NCI-H1417 treated with DMSO at 0.1 percent for 48 hours (cell line): Measurements from ENCODE around the gene UBFD1.
"Not testable (repeated sequence)": the region's sequence is repeated elsewhere in the genome, so short reads cannot be mapped to it uniquely, and the experiment has no call there.

Experiments used
- DNase-seq: peaks from one replicate; lab custom pipeline; 2025; lab: John Stamatoyannopoulos, UW

Gene UBFD1

GRCh38 chr16:23567602-23568001 is 10.1 kb downstream of the UBFD1 start:
- DNase-seq, result no peak

- no peak for DNase-seq
Observed at GRCh38 chr16:23570992-23571632, 13.6 kb downstream of the UBFD1 start.

GRCh38 chr16:23571895-23572294 is 14.4 kb downstream of the UBFD1 start:
- no peak for DNase-seq

GRCh38 chr16:23572394-23572793 is 14.9 kb downstream of the UBFD1 start:
- DNase-seq, result no peak

- no peak for DNase-seq
Observed at GRCh38 chr16:23573817-23574216, 16.3 kb downstream of the UBFD1 start.

GRCh38 chr16:23575834-23576233 is 18.3 kb downstream of the UBFD1 start:
- DNase-seq, result no peak

- DNase-seq, result no peak
Observed at GRCh38 chr16:23577493-23577892, 20.0 kb downstream of the UBFD1 start.

- no peak for DNase-seq
Observed at GRCh38 chr16:23578101-23578830, 20.7 kb downstream of the UBFD1 start.

- no peak for DNase-seq
Observed at GRCh38 chr16:23579371-23579770, 21.8 kb downstream of the UBFD1 start.

GRCh38 chr16:23580391-23580790 is 22.9 kb downstream of the UBFD1 start:
- no peak for DNase-seq

- DNase-seq, result no peak
Observed at GRCh38 chr16:23581764-23582163, 24.2 kb downstream of the UBFD1 start.

GRCh38 chr16:23583271-23583670 is 25.7 kb downstream of the UBFD1 start:
- DNase-seq, result not testable (repeated sequence)

- DNase-seq, result no peak
Observed at GRCh38 chr16:23584186-23585076, 26.9 kb downstream of the UBFD1 start.

GRCh38 chr16:23587726-23588125 is 30.2 kb downstream of the UBFD1 start:
- DNase-seq, result no peak

GRCh38 chr16:23590181-23590580 is 32.7 kb downstream of the UBFD1 start:
- no peak for DNase-seq

- DNase-seq, result no peak
Observed at GRCh38 chr16:23594186-23594585, 36.7 kb downstream of the UBFD1 start.

GRCh38 chr16:23595246-23595950 is 37.9 kb downstream of the UBFD1 start:
- DNase-seq, result no peak

GRCh38 chr16:23595951-23596720 is 38.6 kb downstream of the UBFD1 start, which contains the start of gene NDUFAB1:
TSS of gene NDUFAB1 (minus strand) at chr16:23596316. CDS start at chr16:23596290, 26 bp downstream.
- DNase-seq, result peak; percentile 33

GRCh38 chr16:23597003-23597756 is 39.7 kb downstream of the UBFD1 start:
- no peak for DNase-seq

- no peak for DNase-seq
Observed at GRCh38 chr16:23607726-23608125, 50.2 kb downstream of the UBFD1 start.
